Stimulated activated CD4-positive, alpha-beta T cell treated with anti-CD3 and anti-CD28 coated beads, Interleukin-4, amount 100 ng/mL, for 24 hours (primary cell): Measurements from ENCODE around the gene DNAI1.

Source experiments
- DNase-seq: peaks from one replicate; pipeline ENCODE4 v3.0.0-alpha.2; 2020

Gene DNAI1

GRCh38 chr9:34492051-34492450 is 33.4 kb downstream of the DNAI1 start:
- no peak for DNase-seq

- peak; percentile 18 for DNase-seq
These were observed 35.4 kb downstream of the DNAI1 start for GRCh38 chr9:34493972-34494535.

- no peak for DNase-seq
These were observed 37.6 kb downstream of the DNAI1 start for GRCh38 chr9:34496149-34496712.

DNA sequence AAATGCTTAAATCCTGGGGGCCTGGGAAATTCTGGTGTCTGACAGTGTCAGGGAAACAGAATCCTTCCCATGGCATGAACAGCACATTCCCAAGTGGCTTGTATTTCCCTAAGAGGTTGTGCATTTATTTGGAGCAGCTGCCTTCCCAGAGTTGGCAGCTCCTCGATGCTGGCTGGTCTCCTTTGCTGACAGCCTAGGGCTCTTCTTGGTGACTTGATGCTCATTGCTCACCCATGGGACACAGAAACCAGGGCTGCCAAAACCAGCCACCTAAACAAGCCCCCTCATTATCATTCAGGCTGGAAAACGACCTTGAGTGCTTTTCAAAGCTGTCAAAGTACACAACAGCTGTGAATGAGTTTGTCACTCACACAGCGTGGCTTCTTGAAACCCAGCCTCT is 39.9 kb downstream of the DNAI1 start:
- no peak for DNase-seq

GRCh38 chr9:34499076-34499475 is 40.5 kb downstream of the DNAI1 start:
- no peak for DNase-seq

DNA sequence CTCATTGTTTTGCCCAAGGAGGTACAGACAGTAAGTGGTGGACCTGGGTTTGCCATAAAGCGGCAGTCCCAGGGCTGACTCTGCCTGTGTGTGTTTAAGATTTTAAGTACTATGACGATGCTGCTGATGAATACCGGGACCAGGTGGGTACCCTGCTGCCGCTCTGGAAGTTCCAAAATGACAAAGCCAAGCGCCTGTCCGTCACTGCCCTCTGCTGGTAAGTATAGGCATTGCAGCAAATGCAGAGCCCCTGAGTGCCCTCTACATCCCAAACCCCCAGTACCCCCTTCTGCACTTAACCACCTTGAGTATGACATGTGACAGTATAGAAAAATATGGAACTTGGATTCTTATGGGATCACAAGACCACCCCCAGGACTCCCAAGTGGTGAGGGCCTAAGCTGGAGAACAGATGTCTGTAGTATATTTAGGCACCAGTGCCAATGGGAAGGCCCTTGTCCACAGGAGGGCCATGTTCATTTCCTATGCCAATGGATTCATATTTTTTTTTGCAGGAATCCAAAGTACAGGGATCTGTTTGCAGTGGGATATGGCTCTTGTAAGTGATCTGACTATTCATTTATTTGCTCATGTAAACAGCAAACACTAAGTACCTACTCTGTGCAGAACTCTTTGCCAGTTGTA is 42.1 kb downstream of the DNAI1 start:
- DNase-seq = peak; percentile 86

GRCh38 chr9:34501372-34501771 is 42.8 kb downstream of the DNAI1 start:
- no peak for DNase-seq

GRCh38 chr9:34501889-34502425 is 43.4 kb downstream of the DNAI1 start:
- no peak for DNase-seq

DNA sequence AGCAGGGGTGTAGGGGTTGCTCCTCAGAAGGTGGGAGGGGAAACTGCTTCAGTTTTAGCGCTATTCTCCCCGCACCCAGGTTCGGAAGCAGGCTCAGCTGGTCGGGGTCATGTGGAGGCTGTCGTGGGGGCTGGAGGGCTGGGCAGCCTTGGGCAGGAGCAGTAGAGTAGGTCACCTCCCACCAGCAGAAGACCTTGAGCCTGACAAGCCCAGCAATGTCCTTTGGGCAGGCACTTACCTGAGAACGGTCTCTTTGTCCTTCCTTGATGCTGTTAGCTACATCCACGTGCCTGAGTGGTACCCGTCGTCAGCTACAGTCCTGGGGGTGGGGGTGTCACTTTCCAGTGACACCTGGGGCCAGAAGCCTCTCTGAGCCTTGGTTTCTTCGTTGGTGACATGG is 43.9 kb downstream of the DNAI1 start:
- DNase-seq = no peak

DNA sequence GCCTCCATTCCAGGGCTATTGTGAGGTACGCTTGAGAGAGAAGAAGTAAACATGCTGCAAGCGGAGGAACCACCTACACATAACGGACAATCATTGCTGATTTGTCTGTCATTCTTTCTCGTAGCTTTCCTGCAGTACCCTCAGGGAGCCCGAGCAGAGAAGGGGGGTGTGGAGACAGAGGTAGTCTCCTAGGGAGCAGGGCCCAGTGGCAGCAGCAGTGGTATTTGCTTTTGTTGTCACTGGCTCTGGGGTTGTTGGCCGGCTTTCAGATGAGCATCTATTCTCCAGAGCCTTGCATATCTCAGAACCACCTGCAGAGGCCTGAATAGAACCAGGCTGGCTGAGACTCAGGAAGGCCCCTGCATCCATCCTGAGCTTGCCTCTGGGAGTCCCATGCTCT is 44.3 kb downstream of the DNAI1 start:
- no peak for DNase-seq

DNA sequence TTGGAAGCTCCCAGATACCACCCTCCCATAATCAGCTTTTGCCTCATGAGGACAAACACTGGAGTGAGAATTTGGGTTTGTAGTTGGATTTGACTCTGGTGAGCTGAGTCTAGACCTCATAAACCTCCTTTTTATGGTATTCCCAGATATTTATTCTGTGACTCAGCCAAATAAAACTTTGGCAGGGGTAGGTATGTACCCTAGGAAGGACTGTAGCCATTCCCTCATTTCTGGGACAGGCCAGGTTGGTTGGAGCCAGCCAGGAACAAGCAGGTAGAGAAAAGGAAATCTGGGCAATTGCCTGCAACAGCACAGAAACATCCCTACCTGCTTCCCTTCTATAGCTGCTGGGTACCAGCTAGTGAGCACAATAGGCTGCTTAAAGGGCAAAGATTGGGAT is 44.8 kb downstream of the DNAI1 start:
- DNase-seq = no peak

- DNase-seq = no peak
These were observed 46.9 kb downstream of the DNAI1 start for GRCh38 chr9:34505370-34506120.

DNA sequence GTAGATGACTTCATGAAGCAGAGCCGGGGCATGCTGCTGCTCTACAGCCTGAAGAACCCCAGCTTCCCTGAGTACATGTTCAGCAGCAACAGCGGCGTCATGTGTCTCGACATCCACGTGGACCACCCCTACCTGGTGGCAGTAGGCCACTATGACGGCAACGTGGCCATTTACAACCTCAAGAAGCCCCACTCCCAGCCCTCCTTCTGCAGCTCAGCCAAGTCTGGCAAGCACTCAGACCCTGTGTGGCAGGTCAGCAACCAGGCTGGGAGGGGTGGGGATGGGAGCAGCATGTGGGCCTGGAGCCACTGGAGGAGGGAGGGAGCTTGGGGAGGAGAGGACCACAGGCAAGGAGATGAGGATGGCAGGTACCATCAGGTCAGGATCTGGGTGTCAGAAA is 48.0 kb downstream of the DNAI1 start:
- no peak for DNase-seq

GRCh38 chr9:34507556-34507955 is 49.0 kb downstream of the DNAI1 start:
- no peak for DNase-seq

DNA sequence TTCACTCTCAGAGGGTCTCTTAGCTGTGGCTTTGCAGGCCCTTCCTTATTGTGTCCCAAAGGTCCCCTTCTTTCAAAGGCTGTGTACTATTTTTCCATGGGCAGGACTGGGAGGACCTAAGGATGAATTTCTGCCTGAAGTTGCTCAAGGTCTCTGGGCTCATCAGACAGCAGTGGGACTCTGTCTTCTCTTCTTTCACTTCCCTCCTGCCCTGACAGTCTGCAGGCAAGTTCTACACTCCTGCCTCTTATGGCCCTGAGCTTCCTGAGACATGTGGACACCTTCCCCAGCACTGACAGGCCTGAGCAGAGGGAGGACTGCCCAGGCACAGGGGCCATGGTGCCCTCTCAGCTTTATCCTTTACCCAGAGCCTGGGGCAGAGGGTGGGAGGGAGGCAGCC is 49.4 kb downstream of the DNAI1 start:
- no peak for DNase-seq

DNA sequence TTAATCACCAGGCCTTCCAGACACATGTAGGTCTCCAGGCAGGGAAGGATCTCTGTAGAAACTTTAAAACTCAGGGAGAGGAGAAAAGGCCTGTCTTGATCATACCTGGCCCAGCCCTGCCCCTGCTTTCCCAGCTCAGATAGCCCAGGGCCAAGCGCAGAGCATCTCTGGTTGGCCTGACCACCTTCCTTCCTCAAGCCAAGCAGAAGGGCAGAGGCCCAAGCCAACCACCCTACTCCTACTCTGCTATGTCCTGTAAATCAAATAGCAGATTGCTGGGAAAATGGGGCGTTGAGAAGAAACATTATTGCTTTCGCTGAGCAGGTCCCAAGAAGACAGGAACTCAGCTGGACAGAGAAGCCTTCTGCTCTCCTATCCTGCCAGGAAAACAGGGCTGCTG is 49.9 kb downstream of the DNAI1 start:
- DNase-seq = no peak

DNA sequence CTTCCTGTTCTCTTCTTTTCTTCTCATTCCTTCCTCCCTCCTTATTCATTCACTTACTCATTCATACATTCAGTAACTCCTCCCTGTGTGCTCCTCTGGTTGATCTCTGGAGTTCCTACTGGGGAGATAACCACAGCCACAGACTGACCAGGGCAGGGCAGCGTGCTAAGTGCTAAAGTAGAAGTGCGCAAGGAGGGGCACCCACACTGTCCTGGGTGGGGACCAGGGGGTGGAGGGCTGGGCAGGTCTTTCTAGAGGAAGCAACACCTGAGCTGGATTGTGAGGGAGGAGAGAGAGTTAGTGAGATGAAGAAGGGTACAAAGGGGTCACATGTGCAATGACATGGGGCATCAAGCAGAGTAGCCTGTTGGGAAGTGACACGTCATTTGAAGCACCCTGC is 50.3 kb downstream of the DNAI1 start:
- DNase-seq = no peak

DNA sequence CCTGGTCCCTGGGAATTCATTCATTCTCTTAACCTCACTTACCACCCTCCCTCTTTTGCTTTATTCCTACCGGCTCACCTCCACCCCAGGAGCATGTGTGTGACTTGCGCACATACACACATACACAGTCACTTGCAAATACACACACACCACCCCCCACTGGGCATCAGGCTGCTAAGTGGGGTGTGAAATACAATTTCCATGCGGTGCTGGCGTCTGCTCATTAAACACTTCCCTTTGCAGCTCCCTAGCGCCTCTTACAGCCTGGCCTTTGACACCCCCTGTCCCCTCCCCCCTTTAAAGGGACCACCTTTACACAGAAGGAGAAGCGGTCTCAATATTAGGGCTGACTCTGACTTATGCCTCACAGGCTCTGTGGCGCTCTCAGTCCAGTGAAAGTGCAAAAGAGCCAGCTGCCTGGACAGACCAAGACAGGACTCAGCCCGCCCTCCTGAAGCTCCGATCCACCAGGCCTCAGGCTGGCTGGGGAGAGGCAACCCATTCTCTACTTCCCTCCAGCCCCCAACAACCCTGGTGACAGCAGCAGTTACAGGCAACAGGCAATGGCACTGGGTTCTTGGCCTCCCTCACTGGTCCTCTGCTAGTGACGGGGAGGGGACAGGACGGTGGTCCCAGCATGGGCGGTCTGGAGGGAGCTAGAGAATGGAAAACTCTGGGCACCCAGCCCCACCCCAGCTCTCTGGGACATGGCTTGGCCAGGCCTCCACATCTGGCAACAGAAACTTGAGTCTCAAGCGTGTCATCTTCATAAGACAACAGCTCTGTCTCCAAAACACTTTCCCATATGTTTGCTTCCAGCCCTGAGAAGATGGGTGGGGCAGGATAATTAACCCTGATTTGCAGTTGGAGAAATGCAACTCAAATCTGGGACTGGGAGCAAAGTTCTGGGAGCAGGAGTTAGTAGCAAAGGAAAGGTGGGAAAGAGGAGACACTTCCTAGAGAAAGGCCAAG is 52.2 kb downstream of the DNAI1 start:
- no peak for DNase-seq

DNA sequence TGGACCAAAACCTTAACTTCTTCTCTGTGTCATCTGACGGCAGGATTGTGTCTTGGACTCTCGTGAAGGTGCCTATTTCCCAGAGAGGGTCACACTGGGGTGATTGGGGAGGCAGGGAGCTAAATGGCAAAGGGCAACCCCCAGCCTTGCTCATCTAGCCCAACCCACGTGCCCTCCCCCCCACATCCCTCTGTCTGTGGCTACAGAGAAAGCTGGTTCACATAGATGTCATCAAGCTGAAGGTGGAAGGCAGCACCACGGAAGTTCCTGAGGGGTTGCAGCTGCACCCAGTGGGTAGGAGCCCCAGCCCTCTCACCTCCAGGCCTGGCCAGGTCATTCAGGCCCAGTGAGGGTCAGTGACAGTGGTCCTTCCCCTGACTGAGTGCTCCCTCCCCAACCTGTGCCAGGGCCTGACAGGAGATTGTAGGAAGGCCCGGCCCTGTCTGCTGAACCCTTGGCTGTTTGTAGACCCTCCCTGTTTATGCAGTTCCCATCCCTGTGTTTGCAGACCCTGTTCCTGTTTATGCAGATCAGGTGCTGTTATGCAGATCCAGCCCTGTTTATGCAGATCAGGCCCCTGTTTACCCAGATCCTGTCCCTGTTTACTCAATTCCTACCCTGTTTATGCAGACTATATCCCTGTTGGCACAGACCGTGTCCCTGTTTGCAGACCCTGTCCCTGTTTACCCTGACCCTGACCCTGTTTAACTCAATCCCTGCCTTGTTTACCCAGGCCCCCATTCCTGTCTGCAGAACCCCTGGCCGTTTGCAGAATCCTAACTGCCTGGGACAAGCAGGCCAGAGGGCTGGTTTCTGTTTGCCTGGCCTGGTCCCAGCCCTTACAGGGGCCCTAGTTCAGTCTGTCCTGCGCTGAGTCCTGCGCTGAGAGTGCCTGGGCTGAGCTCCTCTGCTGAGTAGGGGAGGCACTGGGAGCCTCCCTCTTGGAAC is 53.8 kb downstream of the DNAI1 start:
- DNase-seq = no peak

DNA sequence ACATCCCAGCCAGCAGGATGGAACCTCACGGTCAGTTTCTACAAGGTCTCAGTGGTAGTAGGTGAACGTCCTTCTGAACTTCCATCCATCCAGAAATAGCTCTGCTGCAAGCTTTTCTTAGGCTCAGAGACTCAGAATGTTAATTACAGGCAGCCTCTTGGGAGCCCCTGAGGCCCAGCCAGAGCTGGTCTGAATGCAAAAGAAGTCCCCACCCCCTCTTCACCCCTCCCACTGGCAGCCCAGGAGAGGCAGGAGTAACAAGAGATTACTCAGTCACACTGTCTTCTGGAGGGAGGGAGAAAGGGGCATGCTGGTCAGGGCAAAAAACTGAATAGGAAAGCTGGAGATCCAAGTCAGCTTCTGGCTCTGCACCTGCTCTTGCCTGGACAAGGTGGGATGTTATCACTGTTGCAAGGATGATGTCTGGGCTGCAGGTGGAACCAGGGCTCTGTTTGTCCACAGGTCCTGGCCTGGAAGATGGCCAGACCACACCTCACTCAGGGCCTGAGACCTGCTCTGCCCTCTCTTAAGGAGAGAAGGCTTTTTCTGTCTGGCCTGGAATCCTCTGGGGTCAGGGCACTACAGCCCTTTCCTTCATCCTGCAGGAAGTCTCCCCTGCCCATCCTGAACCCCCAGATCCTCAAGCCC is 55.1 kb downstream of the DNAI1 start:
- DNase-seq = no peak

GRCh38 chr9:34514401-34514800 is 55.8 kb downstream of the DNAI1 start:
- DNase-seq = no peak
